Tibial artery (tissue), 4 donors: ENCODE data around the gene NDUFAF8.

Experiments used
- DNase-seq, 2 donors: peaks; one replicate each; pipeline ENCODE4 v3.0.0-alpha.2; 2019
- H3K27ac ChIP-seq, 2 donors: fragments of 200-600 bp; sonication (generic) in 1 of 2; 1 replicate in 1 of 2; 2 replicates in 1 of 2; pipeline ENCODE4 v1.5.1; 2018 to 2019; ENCODE audit warnings: mild to moderate bottlenecking in 1 of 2
- H3K27me3 ChIP-seq, 2 donors: fragments of 200-600 bp; sonication (generic) in 1 of 2; one replicate each; pipeline versions ENCODE4 v1.5.1 to v1.6.0; 2016 to 2019
- H3K36me3 ChIP-seq, 3 donors: fragments of 200-600 bp; sonication (generic) in 2 of 3; one replicate each; pipeline ENCODE4 v1.5.1; 2016 to 2019; ENCODE audit warnings: mild to moderate bottlenecking in 2 of 3
- H3K4me1 ChIP-seq, 4 donors: fragments of 200-600 bp; sonication (generic) in 2 of 4; 1 replicate in 3 of 4; 2 replicates in 1 of 4; pipeline ENCODE4 v1.5.1; 2016 to 2019
- H3K4me3 ChIP-seq, 2 donors: fragments of 200-600 bp; sonication (generic) in 1 of 2; 1 replicate in 1 of 2; 2 replicates in 1 of 2; pipeline ENCODE4 v1.5.1; 2018 to 2019; ENCODE audit warnings: mild to moderate bottlenecking in 2 of 2
- H3K9me3 ChIP-seq, 3 donors: fragments of 200-600 bp; sonication (generic) in 1 of 3; one replicate each; pipeline ENCODE4 v1.5.1; 2016 to 2019
- intact Hi-C: fragments of 100-400 bp; cut with DNase I; formaldehyde crosslinking; loops from one replicate; pipeline ENCODE4 v1.15.0; 2023; ENCODE audit warnings: low total_unique reads
- TF ChIP-seq, protein P1 (sequence below), 2 experiments: fragments of 200-600 bp in 1 of 2; fragments of 450-650 bp in 1 of 2; IDR thresholded peaks; one replicate each; pipeline ENCODE4 v1.5.1; 2017 to 2019; ENCODE audit warnings: antibody characterized with exemption in 2 of 2, mild to moderate bottlenecking in 1 of 2, moderate library complexity in 1 of 2

NDUFAF8 gene

DNA sequence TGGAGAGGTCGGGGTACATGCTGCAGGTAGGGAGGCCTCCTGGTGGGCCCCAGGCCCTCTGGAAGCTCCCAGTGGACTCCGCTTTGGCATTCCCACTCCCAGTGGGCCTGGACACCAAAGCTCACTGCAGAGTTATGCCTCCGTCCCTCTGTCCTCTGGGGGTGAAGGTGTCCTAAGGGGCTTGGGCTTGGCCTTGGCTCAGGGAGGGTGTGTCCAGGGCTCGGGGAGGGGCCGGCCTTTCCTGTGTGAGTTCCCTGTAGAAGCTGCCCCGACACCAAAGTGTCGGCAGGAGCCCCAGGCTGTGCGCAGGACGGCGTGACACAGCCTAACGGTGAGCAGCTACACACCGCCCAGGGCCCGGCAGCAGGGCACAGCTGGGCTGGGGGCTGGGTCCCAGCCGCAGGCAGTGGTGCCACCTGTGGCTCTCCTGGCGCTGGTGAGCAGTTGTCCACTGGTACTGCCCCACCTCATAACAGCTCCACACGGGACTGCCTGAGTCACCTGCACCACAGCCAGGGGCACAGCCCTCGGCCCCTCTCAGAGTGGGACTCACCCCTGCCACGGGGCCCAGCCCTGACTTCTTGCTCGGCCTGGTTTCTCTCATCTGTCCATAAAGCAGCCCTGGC, 6.4 kb upstream of the NDUFAF8 start:
- Histone ChIP-seq H3K4me1 (peaks cover 0 to 19% (median 15%) of the 10 kb centered on the region in 4 donors), H3K9me3 (no peaks in the 10 kb centered on the region), H3K36me3 (peaks cover 17 to 74% (median 56%) of the 10 kb centered on the region in 3 donors), H3K27ac (no peak overlapping the region), H3K4me3 (no peak overlapping the region), H3K27me3 (no peaks in the 10 kb centered on the region)
- intact Hi-C loops = loop anchor here (10.0 kb wide), 1 partner anchor 238 kb away; the partner anchor contains the start of gene CHMP6
- DNase-seq = no peak
- TF ChIP-seq, protein P1, sequence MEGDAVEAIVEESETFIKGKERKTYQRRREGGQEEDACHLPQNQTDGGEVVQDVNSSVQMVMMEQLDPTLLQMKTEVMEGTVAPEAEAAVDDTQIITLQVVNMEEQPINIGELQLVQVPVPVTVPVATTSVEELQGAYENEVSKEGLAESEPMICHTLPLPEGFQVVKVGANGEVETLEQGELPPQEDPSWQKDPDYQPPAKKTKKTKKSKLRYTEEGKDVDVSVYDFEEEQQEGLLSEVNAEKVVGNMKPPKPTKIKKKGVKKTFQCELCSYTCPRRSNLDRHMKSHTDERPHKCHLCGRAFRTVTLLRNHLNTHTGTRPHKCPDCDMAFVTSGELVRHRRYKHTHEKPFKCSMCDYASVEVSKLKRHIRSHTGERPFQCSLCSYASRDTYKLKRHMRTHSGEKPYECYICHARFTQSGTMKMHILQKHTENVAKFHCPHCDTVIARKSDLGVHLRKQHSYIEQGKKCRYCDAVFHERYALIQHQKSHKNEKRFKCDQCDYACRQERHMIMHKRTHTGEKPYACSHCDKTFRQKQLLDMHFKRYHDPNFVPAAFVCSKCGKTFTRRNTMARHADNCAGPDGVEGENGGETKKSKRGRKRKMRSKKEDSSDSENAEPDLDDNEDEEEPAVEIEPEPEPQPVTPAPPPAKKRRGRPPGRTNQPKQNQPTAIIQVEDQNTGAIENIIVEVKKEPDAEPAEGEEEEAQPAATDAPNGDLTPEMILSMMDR (IDR thresholded peaks at IDR 0.05) = no peak

DNA sequence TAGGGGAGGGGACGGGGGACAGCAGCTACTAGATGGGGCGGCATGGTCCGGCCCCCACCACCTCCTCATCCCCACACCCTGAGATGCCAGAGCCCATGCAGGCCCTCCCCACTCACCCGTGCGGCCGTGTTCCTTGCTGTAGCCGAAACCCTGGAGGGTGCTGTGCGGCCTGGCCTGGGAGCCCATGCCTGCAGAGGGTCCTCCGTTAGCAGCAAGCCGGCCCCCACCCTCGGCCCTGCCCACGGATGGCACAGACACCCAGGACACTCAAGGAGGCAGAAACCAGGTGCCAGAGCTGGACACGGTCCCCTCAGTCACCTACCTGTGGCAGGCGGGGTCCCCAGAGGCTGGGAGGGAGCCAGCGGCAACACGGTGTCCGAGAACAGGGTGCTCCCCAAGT, 5.8 kb upstream of the NDUFAF8 start:
- no peaks in the 10 kb centered on the region for H3K9me3 ChIP-seq
- DNase-seq = no peak
- no peak overlapping the region for H3K27ac ChIP-seq
- intact Hi-C loops = loop anchor here (10.0 kb wide), 1 partner anchor 239 kb away; the partner anchor contains the start of gene CHMP6
- peaks cover 17 to 73% (median 56%) of the 10 kb centered on the region in 3 donors for H3K36me3 ChIP-seq
- H3K4me1 ChIP-seq = peaks cover 0 to 25% (median 21%) of the 10 kb centered on the region in 4 donors
- TF ChIP-seq, protein P1 (IDR thresholded peaks at IDR 0.05) = no peak
- no peaks in the 10 kb centered on the region for H3K27me3 ChIP-seq
- H3K4me3 ChIP-seq = no peak overlapping the region

DNA sequence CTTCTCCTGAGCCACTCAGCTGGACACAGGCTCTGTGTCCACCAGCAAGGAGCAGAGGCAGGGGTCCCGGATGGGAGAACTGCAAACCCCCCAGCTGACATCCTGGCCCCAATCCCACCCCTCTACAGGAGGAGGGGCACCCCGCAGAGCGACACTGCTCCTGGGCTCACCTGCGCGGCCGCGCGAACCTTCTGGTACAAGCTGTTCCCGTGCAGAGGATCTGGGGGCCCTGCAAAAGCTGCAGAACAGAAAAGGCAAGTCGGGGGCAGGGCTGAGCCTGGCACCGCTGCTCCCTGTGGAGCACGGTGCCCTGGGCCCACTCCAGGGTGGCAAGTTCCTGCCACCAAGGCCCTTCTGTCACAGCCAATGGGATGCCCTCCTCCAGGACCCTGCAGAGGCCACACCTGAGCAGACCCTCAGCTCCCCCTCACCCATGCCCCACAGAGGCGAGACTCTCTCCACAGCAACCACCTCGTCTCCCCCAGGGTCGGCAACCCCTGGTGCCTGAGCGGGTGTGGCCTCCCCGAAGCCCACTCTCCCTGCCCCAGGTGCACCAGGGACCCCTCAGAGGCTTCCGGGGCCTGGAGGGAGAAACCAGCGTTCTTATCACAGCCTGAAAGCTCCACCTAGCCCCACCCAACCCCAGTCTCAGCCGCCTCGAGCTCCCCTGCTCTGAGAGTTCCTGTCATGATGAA, 5.2 kb upstream of the NDUFAF8 start:
- no peak for DNase-seq
- H3K4me3 ChIP-seq = no peak overlapping the region
- no peaks in the 10 kb centered on the region for H3K27me3 ChIP-seq
- intact Hi-C loops = loop anchor here (10.0 kb wide), 1 partner anchor 239 kb away; the partner anchor contains the start of gene CHMP6
- peaks cover 17 to 66% (median 51%) of the 10 kb centered on the region in 3 donors for H3K36me3 ChIP-seq
- H3K4me1 ChIP-seq = peaks cover 0 to 25% (median 22%) of the 10 kb centered on the region in 4 donors
- no peak overlapping the region for H3K27ac ChIP-seq
- no peaks in the 10 kb centered on the region for H3K9me3 ChIP-seq
- TF ChIP-seq, protein P1 (IDR thresholded peaks at IDR 0.05) = no peak

DNA sequence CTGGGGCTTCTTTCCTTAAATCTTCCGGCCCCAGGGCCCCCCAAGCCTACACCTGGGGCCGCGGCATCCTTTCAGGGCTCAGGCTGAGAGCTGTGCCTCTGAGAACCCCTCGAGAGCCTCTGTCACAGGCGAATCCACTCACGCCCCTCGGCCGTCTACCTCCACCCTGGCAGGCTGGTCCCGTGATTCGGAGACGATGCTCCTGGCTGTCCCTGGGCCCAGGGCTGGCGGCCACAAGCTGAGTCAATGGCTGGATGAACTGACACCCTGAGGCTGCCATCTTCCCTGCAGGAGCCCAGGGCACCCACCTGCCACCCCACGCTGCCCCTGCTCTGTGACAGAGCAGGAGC, 4.6 kb upstream of the NDUFAF8 start:
- TF ChIP-seq, protein P1 (IDR thresholded peaks at IDR 0.05) = no peak
- intact Hi-C loops = loop anchor here (10.0 kb wide), 1 partner anchor 240 kb away; the partner anchor contains the start of gene CHMP6
- Histone ChIP-seq H3K4me1 (peaks cover 0 to 25% (median 23%) of the 10 kb centered on the region in 4 donors), H3K9me3 (no peaks in the 10 kb centered on the region), H3K4me3 (no peak overlapping the region), H3K36me3 (peaks cover 15 to 61% (median 46%) of the 10 kb centered on the region in 3 donors), H3K27me3 (no peaks in the 10 kb centered on the region), H3K27ac (no peak overlapping the region)
- no peak for DNase-seq

DNA sequence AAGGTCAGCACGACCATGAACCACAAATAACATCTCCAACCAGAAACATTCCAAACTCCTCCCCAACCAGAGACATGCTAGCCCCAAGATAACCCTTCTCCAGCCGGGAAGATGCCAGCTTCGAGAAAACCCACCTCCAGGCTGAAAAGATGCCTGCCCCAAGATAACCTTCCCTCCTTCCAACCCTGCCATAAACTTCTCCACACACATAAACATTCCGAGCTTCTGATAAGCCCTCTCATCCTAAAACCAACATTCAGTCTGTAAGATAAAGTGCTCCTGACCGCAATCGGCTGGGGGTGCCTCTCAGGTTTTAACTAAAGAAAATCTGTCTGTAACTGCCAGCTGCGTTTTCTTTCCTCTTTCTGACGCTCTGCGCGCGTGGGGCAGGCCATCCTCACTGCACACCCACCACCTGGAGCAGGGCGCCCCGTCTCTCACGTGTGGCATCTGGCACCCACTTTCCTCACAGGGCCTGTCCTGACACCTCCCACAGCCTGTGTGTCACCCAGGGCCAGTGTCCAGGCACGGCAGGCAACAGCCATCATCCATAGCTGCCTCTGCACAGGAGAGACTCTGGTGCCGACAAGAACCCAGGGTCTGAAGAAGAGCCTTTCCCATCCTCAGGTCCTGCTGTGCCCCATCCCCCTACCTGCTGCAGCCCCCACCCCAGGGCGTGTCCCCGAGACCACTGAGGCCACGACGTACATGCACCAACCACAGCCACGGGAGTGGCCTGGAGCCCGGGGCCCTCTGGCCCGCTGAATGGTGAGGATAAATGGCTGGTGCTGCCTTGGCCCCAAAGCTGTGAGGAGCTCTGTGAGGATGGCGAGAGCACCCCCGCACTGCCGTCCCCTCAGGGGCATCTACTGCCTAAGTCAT, 3.9 kb upstream of the NDUFAF8 start:
- TF ChIP-seq, protein P1 (IDR thresholded peaks at IDR 0.05) = no peak
- Histone ChIP-seq H3K4me3 (no peak overlapping the region), H3K9me3 (no peaks in the 10 kb centered on the region), H3K27ac (no peak overlapping the region), H3K4me1 (peaks cover 0 to 32% (median 28%) of the 10 kb centered on the region in 4 donors), H3K36me3 (peaks cover 9 to 54% (median 39%) of the 10 kb centered on the region in 3 donors), H3K27me3 (no peaks in the 10 kb centered on the region)
- intact Hi-C loops = loop anchor here (10.0 kb wide), 1 partner anchor 240 kb away; the partner anchor contains the start of gene CHMP6
- DNase-seq = no peak
